ENCODE data around the gene FRMD8.
"Not testable (repeated sequence)": the region's sequence is repeated elsewhere in the genome, so short reads cannot be mapped to it uniquely, and the experiment has no call there.

Gene FRMD8

GRCh38 chr11:65413077-65413664 lies 26.7 kb downstream of the FRMD8 start:
- DNase-seq (ENCODE audit: low read depth in 2 of 2): not testable (repeated sequence)

- DNase-seq (ENCODE audit: low read depth in 2 of 2): no peak
Measured at GRCh38 chr11:65414776-65415498, 28.5 kb downstream of the FRMD8 start.

- no peak for DNase-seq (ENCODE audit: low read depth in 2 of 2)
Measured at GRCh38 chr11:65415499-65416340, 29.3 kb downstream of the FRMD8 start.

GRCh38 chr11:65416341-65416824 lies 29.9 kb downstream of the FRMD8 start:
- peak; percentile 86 to 92 for DNase-seq (ENCODE audit: low read depth in 2 of 2)

- no peak for DNase-seq (ENCODE audit: low read depth in 2 of 2)
Measured at GRCh38 chr11:65416841-65417701, 30.6 kb downstream of the FRMD8 start.

GRCh38 chr11:65417702-65418430 lies 31.4 kb downstream of the FRMD8 start:
- DNase-seq (ENCODE audit: low read depth in 2 of 2): no peak

- no peak for DNase-seq (ENCODE audit: low read depth in 2 of 2)
Measured at GRCh38 chr11:65418431-65418680, 31.9 kb downstream of the FRMD8 start.

GRCh38 chr11:65418681-65419459 lies 32.4 kb downstream of the FRMD8 start:
- peak; percentile 90 to 93 for DNase-seq (ENCODE audit: low read depth in 2 of 2)

- DNase-seq (ENCODE audit: low read depth in 2 of 2): no peak
Measured at GRCh38 chr11:65419460-65419771, 33.0 kb downstream of the FRMD8 start.

- DNase-seq (ENCODE audit: low read depth in 2 of 2): no peak
Measured at GRCh38 chr11:65419772-65420481, 33.5 kb downstream of the FRMD8 start.

GRCh38 chr11:65420506-65420905 lies 34.1 kb downstream of the FRMD8 start:
- DNase-seq (ENCODE audit: low read depth in 2 of 2): no peak

- peak; percentile 85 to 87 for DNase-seq (ENCODE audit: low read depth in 2 of 2)
Measured at GRCh38 chr11:65420979-65421793, 34.7 kb downstream of the FRMD8 start.

GRCh38 chr11:65421794-65422632 lies 35.6 kb downstream of the FRMD8 start:
- DNase-seq (ENCODE audit: low read depth in 2 of 2): peak; percentile 97

- DNase-seq (ENCODE audit: low read depth in 2 of 2): peak; percentile 91 to 95
Measured at GRCh38 chr11:65422633-65423515, 36.4 kb downstream of the FRMD8 start, which contains the start of gene NEAT1. Gene NEAT1, plus strand, starts transcription at chr11:65422798.

GRCh38 chr11:65423516-65424204 lies 37.2 kb downstream of the FRMD8 start:
- DNase-seq (ENCODE audit: low read depth in 2 of 2): no peak
